Activated T-helper 2 cell treated with anti-CD3 and anti-CD28 coated beads, Interferon-gamma antibody, Interleukin-2, Interleukin-4, amounts not matched to agents 10 μg/mL and 5 μg/mL and 100 μg/mL, durations not matched to agents 14 hours and 24 hours and 36 hours (primary cell): ENCODE measurements around the gene TAC3. TPM values are rescaled to one million over a fixed set of nuclear protein-coding genes. Genes with fewer than 3 reads are reported as not detected.

ENCODE experiments used
- total RNA-seq: library from RNA; stranded (reverse); gene quantifications from 2 replicates; pipeline ENCODE4 v1.2.3, GENCODE V29; 2022

The TAC3 gene
- total RNA-seq, 1 donor from 2014 or later, result not detected

Other genes starting within 250 kb of the TAC3 start
- gene SDR9C7, start 82.1 kb downstream of the TAC3 start, total RNA-seq, result not detected in 2 replicates
- gene RDH16, start 58.9 kb downstream of the TAC3 start, total RNA-seq, result 0.30 and 0.41 TPM in 2 replicates
- 10.5 and 10.6 TPM in 2 replicates for gene ZBTB39, start 10.0 kb downstream of the TAC3 start, total RNA-seq
- 2.4 and 4.2 TPM in 2 replicates for gene MYO1A, start 33.6 kb upstream of the TAC3 start, total RNA-seq
- gene NEMP1, start 62.3 kb upstream of the TAC3 start, total RNA-seq, result 79.8 and 86.7 TPM in 2 replicates
- 72.8 and 74.7 TPM in 2 replicates for gene NAB2, start 72.6 kb upstream of the TAC3 start, total RNA-seq
- 333 and 341 TPM in 2 replicates for gene STAT6, start 94.8 kb upstream of the TAC3 start, total RNA-seq
- 1.8 and 2.1 TPM in 2 replicates for gene LRP1, start 112.0 kb upstream of the TAC3 start, total RNA-seq
- gene LRP1-AS, start 131.1 kb upstream of the TAC3 start, total RNA-seq, result not detected in 2 replicates
- 0.82 and 0.90 TPM in 2 replicates for gene NXPH4, start 200.3 kb upstream of the TAC3 start, total RNA-seq
- gene SHMT2, start 213.2 kb upstream of the TAC3 start, total RNA-seq, result 295 and 307 TPM in 2 replicates
- gene STAC3, start 234.7 kb upstream of the TAC3 start, total RNA-seq, result 5.6 and 6.1 TPM in 2 replicates